NCI-H2107 (cell line): ENCODE results near the gene DOCK8.

Experiments used
- DNase-seq: peaks from one replicate; lab custom pipeline; 2025; lab: John Stamatoyannopoulos, UW

DOCK8 gene

GRCh38 chr9:311841-312240 lies 97.2 kb downstream of the DOCK8 start:
- no peak for DNase-seq

- DNase-seq = no peak
Measured at GRCh38 chr9:312596-313320, 98.1 kb downstream of the DOCK8 start.

DNA sequence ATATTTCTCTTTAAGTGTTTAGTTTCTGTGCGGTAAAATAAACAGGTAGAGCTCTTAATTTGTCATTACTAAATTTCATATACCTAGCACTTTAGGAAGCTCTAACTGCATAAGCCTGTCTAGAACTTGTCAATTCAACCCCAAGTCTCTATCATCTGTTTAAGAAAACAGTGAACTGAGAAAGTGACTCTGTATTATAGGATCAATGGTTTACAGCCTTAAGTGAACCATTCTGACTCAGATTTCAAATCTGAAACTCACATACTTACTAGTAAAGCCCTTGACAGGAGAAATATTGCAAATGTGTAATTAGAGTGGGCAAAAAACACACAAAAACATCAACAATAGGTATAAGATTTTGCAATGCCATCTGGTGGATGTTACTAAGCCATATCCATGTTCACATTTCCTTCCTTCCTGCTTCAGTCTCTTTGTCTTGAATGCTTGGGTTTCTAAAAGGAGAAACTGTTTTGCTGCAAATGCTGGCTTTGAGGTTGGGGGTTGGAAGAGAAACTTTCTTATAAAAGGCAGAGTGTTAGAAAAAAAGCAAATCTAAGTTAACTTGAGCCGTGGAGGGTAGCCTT lies 101.8 kb downstream of the DOCK8 start:
- DNase-seq = no peak

DNA sequence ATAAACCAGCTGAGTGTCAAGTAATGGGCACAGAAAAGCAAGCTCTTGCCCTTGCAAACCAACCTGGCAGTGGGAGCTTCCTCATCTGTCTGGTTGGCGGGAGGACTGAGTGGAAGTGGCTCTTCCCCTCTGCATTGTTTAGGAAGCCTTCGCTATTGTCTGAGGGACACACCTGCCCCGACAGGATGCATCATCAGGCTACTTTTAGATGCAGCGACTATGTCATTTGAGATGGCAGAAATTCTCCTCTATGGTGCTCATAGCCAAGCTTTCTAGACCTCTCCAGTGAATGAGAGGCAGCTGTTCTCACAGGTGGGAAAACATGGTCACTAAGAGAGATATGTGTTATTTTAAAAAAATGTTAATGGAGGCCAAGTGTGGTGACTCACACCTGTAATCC lies 104.0 kb downstream of the DOCK8 start:
- DNase-seq = no peak

DNA sequence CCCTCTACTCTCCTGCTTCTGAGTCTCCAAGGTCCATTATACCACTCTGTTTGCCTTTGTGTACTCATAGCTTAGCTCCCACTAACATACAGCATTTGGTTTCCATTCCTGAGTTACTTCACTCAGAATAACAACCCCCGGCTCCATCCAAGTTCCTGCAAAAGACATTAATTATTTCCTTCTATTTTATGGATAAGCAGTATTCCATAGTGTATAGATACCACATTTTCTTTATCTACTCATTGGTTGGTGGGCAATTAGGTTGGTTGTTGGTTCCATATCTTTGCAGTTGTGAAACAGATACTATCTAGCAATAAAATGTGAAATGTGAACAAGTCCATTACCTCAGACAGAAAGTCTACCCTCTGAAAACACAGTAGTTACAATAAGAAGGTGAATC lies 110.3 kb downstream of the DOCK8 start:
- DNase-seq = no peak

DNA sequence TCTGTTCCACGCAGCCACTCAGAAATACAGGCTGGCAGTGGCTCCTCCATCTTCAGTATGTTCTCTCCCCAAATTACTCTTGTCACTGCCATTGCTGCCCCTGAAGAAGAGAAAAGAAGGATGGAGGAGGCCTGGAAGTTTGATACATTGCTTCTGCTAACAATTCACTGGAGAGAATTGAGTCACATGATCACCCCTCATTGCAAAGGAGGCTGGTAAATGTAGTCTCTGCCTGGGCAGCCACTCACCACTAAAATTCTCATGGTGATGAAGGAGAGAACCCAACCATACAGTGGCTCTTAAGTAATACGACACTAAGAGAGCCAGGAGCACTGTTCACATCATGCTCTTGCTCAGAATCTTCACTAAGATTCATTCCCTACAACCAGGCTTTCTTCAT lies 112.0 kb downstream of the DOCK8 start:
- DNase-seq = no peak

DNA sequence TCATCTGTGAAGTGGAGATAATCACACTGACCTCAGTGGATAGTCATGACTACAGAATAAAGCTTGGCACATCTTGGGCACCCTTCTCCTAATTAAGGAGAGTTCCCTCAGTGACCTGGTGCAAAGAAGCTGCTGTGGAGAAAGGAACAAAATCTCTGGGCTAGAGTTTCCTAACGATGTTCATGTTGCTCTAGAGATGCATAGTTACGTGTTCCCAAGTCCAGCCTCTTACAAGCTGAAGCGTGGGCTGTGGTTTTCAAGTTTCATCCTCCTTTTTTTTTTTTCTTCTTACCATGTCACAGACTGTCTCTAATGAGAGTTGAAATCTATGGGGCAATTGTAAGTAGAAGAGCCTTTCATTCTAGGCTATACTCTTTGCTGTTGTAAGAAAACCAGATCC lies 113.8 kb downstream of the DOCK8 start:
- no peak for DNase-seq

- DNase-seq = no peak
Measured at GRCh38 chr9:331197-331596, 116.5 kb downstream of the DOCK8 start.

- DNase-seq = no peak
Measured at GRCh38 chr9:335373-335772, 120.7 kb downstream of the DOCK8 start.

DNA sequence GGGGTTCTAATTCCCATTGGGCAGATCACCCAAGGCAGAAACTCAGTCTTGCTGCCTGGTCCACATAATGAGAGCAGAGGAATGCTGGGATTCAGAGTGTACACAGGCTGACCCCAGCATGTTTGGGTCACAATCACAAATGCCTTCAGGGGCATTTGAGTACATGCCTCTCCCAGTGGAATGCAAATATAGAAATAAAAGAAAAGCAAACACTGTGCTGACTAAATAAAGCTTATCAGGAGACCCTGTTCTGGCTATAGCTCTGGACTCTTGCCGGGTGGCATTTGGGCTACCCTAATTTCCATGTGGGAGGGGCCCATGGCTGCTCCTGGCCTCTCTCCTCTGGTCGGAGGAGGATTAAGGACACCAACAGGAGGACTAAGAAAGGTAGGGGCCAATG lies 121.4 kb downstream of the DOCK8 start:
- DNase-seq = no peak

DNA sequence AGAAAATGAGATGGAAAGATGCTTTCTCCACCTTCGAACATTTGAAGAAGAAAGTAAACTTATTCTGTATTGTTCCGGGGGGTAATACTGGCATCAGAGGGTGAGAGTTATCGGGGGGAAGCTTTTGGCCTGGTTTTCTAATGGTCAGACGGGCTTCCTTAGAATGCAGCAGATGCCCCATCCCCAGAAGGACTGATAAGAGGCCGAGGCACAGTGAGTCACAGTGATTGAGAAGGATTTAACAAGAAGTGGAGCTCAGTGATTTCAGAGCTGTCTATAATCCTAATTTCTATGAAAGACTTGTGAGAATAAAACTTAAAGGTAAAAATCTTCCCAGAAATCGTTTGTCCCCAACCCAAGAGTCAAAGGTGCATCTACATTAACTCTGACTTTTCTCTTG lies 123.9 kb downstream of the DOCK8 start:
- no peak for DNase-seq

DNA sequence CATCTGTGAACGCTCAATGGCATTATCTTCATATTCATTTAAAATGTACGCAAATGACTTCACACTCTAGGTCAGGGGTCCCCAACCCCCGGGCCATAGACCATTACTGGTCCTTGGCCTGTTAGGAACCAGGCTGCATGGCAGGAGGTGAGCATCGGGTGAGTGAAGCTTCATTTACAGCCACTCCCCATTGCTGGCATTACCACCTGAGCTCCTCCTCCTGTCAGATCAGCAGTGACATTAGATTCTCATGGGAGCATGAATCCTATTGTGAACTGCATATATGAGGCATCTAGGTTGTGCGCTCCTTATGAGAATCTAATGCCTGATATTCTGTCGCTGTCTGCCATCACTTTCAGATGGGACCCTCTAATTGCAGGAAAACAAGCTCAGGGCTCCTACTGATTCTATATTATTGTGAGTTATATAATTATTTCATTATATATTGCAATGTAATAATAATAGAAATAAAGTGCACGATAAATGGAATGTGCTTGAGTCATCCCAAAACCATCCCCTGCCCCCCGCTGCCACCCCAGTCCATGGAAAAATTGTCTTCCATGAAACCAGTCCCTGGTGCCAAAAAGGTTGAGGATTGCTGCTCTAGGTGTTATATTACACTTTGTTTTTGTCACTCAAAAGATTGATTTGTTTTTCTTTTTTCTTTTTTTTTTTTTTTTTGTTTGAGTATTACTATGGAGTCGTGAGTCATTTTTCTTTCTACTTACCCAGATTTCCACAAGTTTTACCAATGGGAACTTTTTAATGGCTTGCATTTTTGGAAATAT lies 127.2 kb downstream of the DOCK8 start:
- DNase-seq = no peak

- DNase-seq = no peak
Measured at GRCh38 chr9:343773-344172, 129.1 kb downstream of the DOCK8 start.

- DNase-seq = no peak
Measured at GRCh38 chr9:346111-346571, 131.5 kb downstream of the DOCK8 start.

DNA sequence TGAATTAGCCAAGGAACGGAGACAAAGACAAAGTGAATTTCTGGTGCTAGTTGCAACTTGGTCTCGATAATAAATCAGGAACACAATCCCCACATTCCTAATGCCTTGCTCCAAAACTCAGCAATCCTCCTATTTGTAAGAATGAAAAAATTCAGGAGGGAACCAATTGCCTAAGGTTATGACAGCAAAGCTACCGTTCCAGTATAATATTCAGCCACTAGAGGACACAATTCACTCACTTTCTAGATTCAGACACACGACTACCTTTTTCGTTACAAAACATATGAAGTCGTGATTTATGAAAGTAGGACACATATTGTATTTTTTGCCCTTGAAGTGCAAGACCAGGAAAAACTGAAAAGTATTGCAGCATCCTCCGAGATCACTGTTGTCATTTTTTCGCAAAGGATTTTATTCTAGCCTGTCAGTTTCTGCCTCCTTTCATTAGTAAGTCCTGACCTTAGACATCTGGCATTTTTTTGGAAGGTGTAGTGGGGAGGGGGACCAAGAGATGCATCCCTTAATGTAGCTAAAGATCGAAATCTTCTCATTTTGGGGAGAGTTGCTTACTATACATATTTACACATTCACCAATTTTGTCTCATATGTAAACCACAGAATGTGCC lies 133.1 kb downstream of the DOCK8 start:
- no peak for DNase-seq

DNA sequence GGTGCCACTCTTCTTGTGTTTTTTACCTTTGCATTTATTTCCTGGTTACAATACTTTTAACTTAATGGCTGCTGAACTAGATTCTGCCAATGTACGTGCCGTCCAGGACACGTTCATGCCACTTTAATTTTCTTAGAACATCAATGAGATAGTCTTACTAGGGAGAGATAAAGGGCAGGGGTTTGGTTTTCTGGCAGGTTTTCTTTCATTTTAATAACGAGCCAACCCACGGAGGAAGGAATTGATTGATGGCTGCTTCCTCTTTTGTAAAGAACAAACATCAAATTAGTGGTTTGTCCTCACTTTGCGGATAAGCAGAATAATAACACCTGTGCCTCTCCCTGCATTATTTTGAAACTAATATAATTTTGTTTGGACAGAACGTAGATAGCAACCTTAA lies 135.7 kb downstream of the DOCK8 start:
- no peak for DNase-seq

GRCh38 chr9:351916-352315 lies 137.3 kb downstream of the DOCK8 start:
- no peak for DNase-seq

- no peak for DNase-seq
Measured at GRCh38 chr9:353077-353476, 138.4 kb downstream of the DOCK8 start.

- DNase-seq = no peak
Measured at GRCh38 chr9:354453-354852, 139.8 kb downstream of the DOCK8 start.

- DNase-seq = no peak
Measured at GRCh38 chr9:357560-357959, 142.9 kb downstream of the DOCK8 start.

DNA sequence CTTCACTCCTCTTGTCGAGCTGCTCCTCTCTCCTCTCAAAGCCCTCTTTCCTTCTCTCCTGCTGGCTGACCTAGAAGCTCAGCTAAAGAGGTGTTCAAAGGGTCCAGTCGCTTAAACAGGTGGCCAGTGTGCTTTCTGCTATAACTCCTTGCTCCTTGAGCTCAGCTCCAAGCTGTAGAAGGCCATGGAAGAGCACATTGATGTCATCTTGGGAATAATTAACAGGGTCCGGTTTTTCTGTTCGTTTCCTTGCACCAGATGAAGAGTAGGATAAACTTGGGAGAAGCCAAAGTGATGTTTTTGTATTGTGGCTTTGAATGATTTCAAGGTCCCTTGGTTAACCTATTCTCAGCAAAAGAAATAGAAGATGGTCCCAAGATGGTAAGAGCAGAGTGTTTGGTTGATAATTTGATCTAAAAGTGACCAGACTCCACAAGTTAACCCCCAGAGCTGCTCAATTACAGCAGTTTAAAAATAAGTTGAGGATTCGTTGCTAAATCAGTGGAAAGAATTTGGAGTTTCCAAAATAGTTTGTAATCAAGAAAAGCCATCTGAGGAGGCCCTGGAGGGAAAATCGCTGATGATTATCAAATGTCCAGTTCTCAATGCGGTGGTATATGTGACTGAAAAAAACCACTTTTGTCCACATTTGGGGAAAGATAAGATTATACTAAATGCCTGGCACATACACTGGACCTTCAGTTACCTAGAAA lies 148.1 kb downstream of the DOCK8 start:
- DNase-seq = no peak

GRCh38 chr9:363274-363612 lies 148.6 kb downstream of the DOCK8 start:
- no peak for DNase-seq
